ENCODE measurements around the gene ALDH8A1. TPM values are rescaled to one million over a fixed set of nuclear protein-coding genes. Genes with fewer than 3 reads are reported as not detected.

The ALDH8A1 gene
- total and polyA plus RNA-seq, 11 donors, result 0.08 to 0.63 (median 0.23) TPM; not detected in 2

DNA sequence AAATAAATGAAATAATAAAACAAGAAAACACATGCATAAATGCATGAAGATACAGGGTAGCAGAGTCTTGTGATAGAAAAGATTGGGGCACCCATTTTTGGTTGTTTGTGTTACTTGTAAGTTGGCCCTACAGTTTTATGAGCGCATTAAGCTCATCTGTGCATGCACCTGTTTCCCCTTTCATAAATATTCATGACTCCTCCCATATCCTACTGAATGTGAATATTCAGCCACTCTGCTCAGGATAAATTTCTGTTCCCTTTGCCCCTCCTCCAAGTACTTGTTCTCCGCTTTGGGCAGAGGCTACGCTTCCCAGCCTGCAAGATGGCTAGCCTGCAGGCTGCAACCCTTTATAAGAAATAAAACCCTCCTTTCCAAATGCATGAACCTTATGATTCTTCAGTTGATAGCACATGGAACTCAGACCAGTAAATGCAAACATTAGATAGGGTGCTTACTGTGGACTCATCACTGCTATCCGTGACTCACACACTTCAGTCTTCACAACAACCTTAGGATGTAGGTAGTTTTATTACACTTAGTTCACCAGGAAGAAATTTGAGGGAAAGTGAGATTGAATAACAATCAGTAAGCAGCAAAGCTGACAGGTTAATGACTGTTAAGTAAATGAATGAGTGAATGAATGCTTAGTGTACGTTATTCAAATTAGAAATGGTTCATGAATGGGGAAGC is 15.0 kb downstream of the ALDH8A1 start:
- Histone ChIP-seq H3K36me3 (no peaks in the 10 kb centered on the region), H3K4me1 (no peaks in the 10 kb centered on the region), H3K9me3 (no peaks in the 10 kb centered on the region), H3K4me3 (no peak overlapping the region), H3K27ac (no peak overlapping the region), H3K27me3 (no peaks in the 10 kb centered on the region)
- DNase-seq (no peak), ATAC-seq (no peak)
- intact Hi-C loops (cut with DNase I), result loop anchor here in 4 of 10 donors (5.0 to 10.0 kb wide), 4 partner anchors 110 to 1010 kb away; no protein-coding TSS in a partner anchor
- WGBS, 4 donors, result 95 to 98% (median 96%) methylated on average over 5 of the region's 5 CpGs
- TF ChIP-seq, protein P1, sequence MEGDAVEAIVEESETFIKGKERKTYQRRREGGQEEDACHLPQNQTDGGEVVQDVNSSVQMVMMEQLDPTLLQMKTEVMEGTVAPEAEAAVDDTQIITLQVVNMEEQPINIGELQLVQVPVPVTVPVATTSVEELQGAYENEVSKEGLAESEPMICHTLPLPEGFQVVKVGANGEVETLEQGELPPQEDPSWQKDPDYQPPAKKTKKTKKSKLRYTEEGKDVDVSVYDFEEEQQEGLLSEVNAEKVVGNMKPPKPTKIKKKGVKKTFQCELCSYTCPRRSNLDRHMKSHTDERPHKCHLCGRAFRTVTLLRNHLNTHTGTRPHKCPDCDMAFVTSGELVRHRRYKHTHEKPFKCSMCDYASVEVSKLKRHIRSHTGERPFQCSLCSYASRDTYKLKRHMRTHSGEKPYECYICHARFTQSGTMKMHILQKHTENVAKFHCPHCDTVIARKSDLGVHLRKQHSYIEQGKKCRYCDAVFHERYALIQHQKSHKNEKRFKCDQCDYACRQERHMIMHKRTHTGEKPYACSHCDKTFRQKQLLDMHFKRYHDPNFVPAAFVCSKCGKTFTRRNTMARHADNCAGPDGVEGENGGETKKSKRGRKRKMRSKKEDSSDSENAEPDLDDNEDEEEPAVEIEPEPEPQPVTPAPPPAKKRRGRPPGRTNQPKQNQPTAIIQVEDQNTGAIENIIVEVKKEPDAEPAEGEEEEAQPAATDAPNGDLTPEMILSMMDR (IDR thresholded peaks at IDR 0.05), result no peak

DNA sequence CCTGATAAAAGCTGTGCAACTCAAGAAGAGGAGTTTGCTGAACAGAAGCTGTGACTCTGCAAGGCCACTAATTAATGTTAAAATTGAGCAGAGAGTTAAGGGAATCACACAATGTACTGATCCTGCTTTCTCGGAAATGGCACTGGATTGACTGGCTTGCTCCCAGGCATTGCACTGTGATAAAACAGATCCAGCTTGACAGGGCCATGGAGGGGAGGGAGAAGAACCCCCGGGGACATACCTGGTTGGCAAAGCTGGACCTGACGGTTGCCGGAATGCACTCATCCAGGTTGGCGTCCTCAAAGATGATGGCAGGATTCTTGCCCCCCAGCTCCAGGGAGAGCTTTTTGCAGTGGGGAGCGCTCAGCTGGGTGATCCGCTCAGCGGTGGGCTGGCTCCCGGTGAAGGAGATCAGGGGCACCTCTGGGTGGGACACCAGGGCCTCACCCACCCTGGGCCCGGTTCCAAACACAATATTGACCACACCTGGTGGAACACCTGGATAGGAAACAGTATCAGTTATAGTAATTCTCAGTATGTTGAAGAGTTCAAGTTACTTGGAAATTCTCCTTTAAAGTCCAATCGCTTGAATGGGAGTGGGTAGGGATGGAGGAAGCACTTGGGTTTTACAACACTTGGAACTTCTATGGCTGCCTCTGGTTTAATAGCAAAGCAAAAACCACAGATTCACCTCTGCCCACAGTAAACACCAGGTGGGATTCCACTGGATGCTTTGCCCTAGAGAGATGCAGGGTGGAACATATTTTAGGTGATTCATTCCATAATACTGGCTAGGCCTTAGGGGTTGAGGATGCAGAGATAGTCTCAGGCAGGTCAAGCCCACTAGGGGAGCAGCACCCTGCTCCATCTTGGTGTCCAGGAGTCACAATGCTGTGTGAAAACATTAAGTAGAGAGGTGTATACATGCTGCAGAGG is 17.1 kb downstream of the ALDH8A1 start:
- Histone ChIP-seq H3K27me3 (no peaks in the 10 kb centered on the region), H3K9me3 (no peaks in the 10 kb centered on the region), H3K36me3 (no peaks in the 10 kb centered on the region), H3K4me3 (no peak overlapping the region), H3K27ac (no peak overlapping the region), H3K4me1 (peaks cover 0 to 4% (median 0%) of the 10 kb centered on the region in 12 donors)
- no peak for TF ChIP-seq POLR2A (IDR thresholded peaks at IDR 0.05)
- TF ChIP-seq, protein P1 (IDR thresholded peaks at IDR 0.05), result no peak
- 89 to 93% (median 91%) methylated on average over 10 to 11 of the region's 11 CpGs for WGBS, 4 donors
- ATAC-seq, result no peak
- no peak for DNase-seq
- intact Hi-C loops (cut with DNase I), result loop anchor here in 2 of 10 donors (10.0 kb wide), 2 partner anchors 108 to 1008 kb away; no protein-coding TSS in a partner anchor

DNA sequence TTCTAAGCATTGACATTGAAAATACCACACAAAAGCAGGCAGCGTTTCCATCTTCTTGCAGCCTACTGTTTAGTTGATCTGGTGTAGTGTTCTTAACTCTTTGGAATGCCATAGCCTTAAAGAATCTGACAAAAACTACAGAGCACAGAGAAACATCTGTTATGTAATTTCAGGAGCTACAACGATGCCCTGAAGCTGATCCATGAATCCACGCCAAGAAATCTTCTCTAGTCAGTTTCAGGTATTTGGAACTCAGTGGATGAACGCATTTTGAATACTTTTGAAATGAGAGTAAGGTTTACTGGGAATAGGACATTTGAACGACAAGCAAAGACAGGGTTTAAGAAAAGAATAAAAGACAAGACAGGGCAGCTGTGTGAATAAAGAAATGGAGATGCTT is 17.8 kb downstream of the ALDH8A1 start:
- no peak for DNase-seq
- no peak for ATAC-seq
- Histone ChIP-seq H3K27me3 (no peaks in the 10 kb centered on the region), H3K4me1 (peaks cover 0 to 4% (median 0%) of the 10 kb centered on the region in 12 donors), H3K9me3 (no peaks in the 10 kb centered on the region), H3K27ac (no peak overlapping the region), H3K4me3 (no peak overlapping the region), H3K36me3 (no peaks in the 10 kb centered on the region)
- intact Hi-C loops (cut with DNase I), result loop anchor here in 2 of 10 donors (10.0 kb wide), 2 partner anchors 107 to 1007 kb away; no protein-coding TSS in a partner anchor
- no peak for TF ChIP-seq POLR2A (IDR thresholded peaks at IDR 0.05)
- TF ChIP-seq, protein P1 (IDR thresholded peaks at IDR 0.05), result no peak
- WGBS, 4 donors, result 71 to 87% (median 76%) methylated on average over 5 of the region's 5 CpGs

DNA sequence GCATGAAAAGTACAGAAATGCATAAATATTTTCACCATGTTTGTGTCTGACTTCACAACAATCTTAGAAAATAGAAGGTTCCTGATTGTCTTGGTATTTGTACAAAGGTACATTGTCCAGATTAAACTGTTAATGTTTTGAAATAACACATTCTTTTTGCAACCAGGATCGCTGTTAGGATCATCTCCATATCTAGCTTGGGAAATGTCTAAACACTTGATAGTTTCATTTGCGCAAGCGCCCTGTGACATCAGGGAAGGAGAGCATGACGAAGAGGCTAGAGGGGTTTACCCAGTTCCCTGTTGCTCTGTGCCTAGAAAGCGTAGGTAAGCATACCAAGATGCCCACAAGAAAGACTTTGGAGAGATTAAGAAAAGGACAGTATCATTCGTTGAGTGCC is 19.4 kb downstream of the ALDH8A1 start:
- intact Hi-C loops (cut with DNase I), result loop anchor here in 2 of 10 donors (10.0 kb wide), 2 partner anchors 106 to 1006 kb away; no protein-coding TSS in a partner anchor
- Histone ChIP-seq H3K36me3 (no peaks in the 10 kb centered on the region), H3K27me3 (no peaks in the 10 kb centered on the region), H3K27ac (no peak overlapping the region), H3K4me3 (no peak overlapping the region), H3K9me3 (no peaks in the 10 kb centered on the region), H3K4me1 (peaks cover 0 to 4% (median 0%) of the 10 kb centered on the region in 12 donors)
- no peak for DNase-seq
- 93 to 95% (median 94%) methylated on average over 6 of the region's 6 CpGs for WGBS, 4 donors
- ATAC-seq, result no peak
- no peak for TF ChIP-seq POLR2A (IDR thresholded peaks at IDR 0.05)
- TF ChIP-seq, protein P1 (IDR thresholded peaks at IDR 0.05), result no peak
